ENCODE results near the gene LRRC47. TPM values are rescaled to one million over a fixed set of nuclear protein-coding genes. Genes with fewer than 3 reads are reported as not detected.

LRRC47 gene
- total RNA-seq, 5 donors from 2014 or later (not counting 1 experiment from before 2014, with no cell fraction given): 37.3 to 49.1 (median 44.5) TPM

- Histone ChIP-seq H3K27ac (ENCODE audit: low read length) (no peak overlapping the region), H3K9me3 (no peaks in the 10 kb centered on the region), H3K4me3 (ENCODE audit: control insufficient read depth in 1 of 2, extremely low read depth in 1 of 2, low read length in 1 of 2) (no peak overlapping the region), H3K36me3 (ENCODE audit: control insufficient read depth in 2 of 2, extremely low read depth in 1 of 2, insufficient read depth in 1 of 2, low read length in 1 of 2) (peaks cover 4 to 6% of the 10 kb centered on the region in 2 donors), H3K27me3 (replicated peaks in 1 of 2; ENCODE audit: control insufficient read depth in 2 of 2, extremely low read depth in 1 of 2, insufficient read depth in 2 of 2, low read length in 1 of 2) (peaks cover 0 to 17% of the 10 kb centered on the region in 2 experiments), H3K4me1 (ENCODE audit: control insufficient read depth in 1 of 2, extremely low read depth in 1 of 2, insufficient read depth in 2 of 2, low read length in 2 of 2) (peaks cover 7 to 33% of the 10 kb centered on the region in 2 experiments)
- H3K36me3 Mint-ChIP-seq: peaks cover 4% of the 10 kb centered on the region
- ChIA-PET CTCF (no interaction called here), POLR2A (no interaction called here)
- H3K4me3 Mint-ChIP-seq: no peak overlapping the region
- no peaks in the 10 kb centered on the region for H3K9me3 Mint-ChIP-seq
- H3K27ac Mint-ChIP-seq: no peak overlapping the region
- no peak for DNase-seq
- ATAC-seq (replicated peaks in 1 of 4): no peak
- WGBS (ENCODE audit: insufficient coverage): 84% methylated on average over 8 of the region's 19 CpGs
- no peaks in the 10 kb centered on the region for H3K27me3 Mint-ChIP-seq
- H3K4me1 Mint-ChIP-seq: peaks cover 9 to 22% (median 12%) of the 10 kb centered on the region in 3 donors
These were observed 21.9 kb downstream of the LRRC47 start for GRCh38 chr1:3774276-3774945.

GRCh38 chr1:3773572-3774275 lies 22.6 kb downstream of the LRRC47 start:
- POLR2A ChIA-PET: no interaction called here
- no peak for ATAC-seq (replicated peaks in 1 of 4)
- Histone ChIP-seq H3K36me3 (ENCODE audit: control insufficient read depth in 2 of 2, extremely low read depth in 1 of 2, insufficient read depth in 1 of 2, low read length in 1 of 2) (peaks cover 0 to 3% of the 10 kb centered on the region in 2 donors), H3K27me3 (replicated peaks in 1 of 2; ENCODE audit: control insufficient read depth in 2 of 2, extremely low read depth in 1 of 2, insufficient read depth in 2 of 2, low read length in 1 of 2) (peaks cover 0 to 23% of the 10 kb centered on the region in 2 experiments), H3K27ac (ENCODE audit: low read length) (no peak overlapping the region), H3K9me3 (no peaks in the 10 kb centered on the region), H3K4me3 (ENCODE audit: control insufficient read depth in 1 of 2, extremely low read depth in 1 of 2, low read length in 1 of 2) (no peak overlapping the region), H3K4me1 (ENCODE audit: control insufficient read depth in 1 of 2, extremely low read depth in 1 of 2, insufficient read depth in 2 of 2, low read length in 2 of 2) (peaks cover 7 to 33% of the 10 kb centered on the region in 2 experiments)
- Mint-ChIP-seq H3K4me1 (peaks cover 9 to 22% (median 12%) of the 10 kb centered on the region in 3 donors), H3K27ac (no peak overlapping the region), H3K9me3 (no peaks in the 10 kb centered on the region), H3K4me3 (peak overlapping the region; percentile 13 to 74 (median 63)), H3K36me3 (peaks cover 4% of the 10 kb centered on the region), H3K27me3 (no peaks in the 10 kb centered on the region)
- DNase-seq: no peak
- CTCF ChIA-PET: no interaction called here
- 96% methylated on average over 11 of the region's 16 CpGs for WGBS (ENCODE audit: insufficient coverage)

- Histone ChIP-seq H3K9me3 (no peaks in the 10 kb centered on the region), H3K36me3 (ENCODE audit: control insufficient read depth in 2 of 2, extremely low read depth in 1 of 2, insufficient read depth in 1 of 2, low read length in 1 of 2) (no peaks in the 10 kb centered on the region), H3K4me3 (ENCODE audit: control insufficient read depth in 1 of 2, extremely low read depth in 1 of 2, low read length in 1 of 2) (peak within 1 kb of the TSS; percentile 47 to 63), H3K27me3 (replicated peaks in 1 of 2; ENCODE audit: control insufficient read depth in 2 of 2, extremely low read depth in 1 of 2, insufficient read depth in 2 of 2, low read length in 1 of 2) (peaks cover 0 to 30% of the 10 kb centered on the region in 2 experiments), H3K4me1 (ENCODE audit: control insufficient read depth in 1 of 2, extremely low read depth in 1 of 2, insufficient read depth in 2 of 2, low read length in 2 of 2) (peaks cover 7 to 33% of the 10 kb centered on the region in 2 experiments), H3K27ac (ENCODE audit: low read length) (no peak within 1 kb of the TSS)
- DNase-seq (peak in 1 of 35 experiments; percentile 23), ATAC-seq (replicated peaks in 1 of 4) (no peak)
- peak within 1 kb of the TSS; percentile 67 to 74 (median 68) for H3K4me3 Mint-ChIP-seq
- 17% methylated on average over 47 of the region's 55 CpGs for WGBS (ENCODE audit: insufficient coverage)
- ChIA-PET CTCF (no interaction called here), POLR2A (no interaction called here)
- no peaks in the 10 kb centered on the region for H3K9me3 Mint-ChIP-seq
- peak within 1 kb of the TSS in 1 of 2 donors; percentile 48 for H3K27ac Mint-ChIP-seq
- no peaks in the 10 kb centered on the region for H3K27me3 Mint-ChIP-seq
- H3K36me3 Mint-ChIP-seq: no peaks in the 10 kb centered on the region
- H3K4me1 Mint-ChIP-seq: peaks cover 9 to 22% (median 12%) of the 10 kb centered on the region in 3 donors
These were observed 23.4 kb downstream of the LRRC47 start, which contains the start of gene SMIM1 for GRCh38 chr1:3772715-3773571. Gene SMIM1 (plus strand): TSS chr1:3772749. CDS start chr1:3775374, 2,625 bp downstream.

- H3K27me3 Mint-ChIP-seq: peaks cover 0 to 4% of the 10 kb centered on the region in 2 donors
- WGBS (ENCODE audit: insufficient coverage): under 1% methylated on average over 36 of the region's 61 CpGs
- ChIA-PET POLR2A (no interaction called here), CTCF (interaction anchor here in 1 of 2 donors (0.5 kb wide), 1 partner anchor 1002 kb away, joined by 3 read pairs; no protein-coding TSS in a partner anchor)
- H3K4me3 Mint-ChIP-seq: peak overlapping the region; percentile 67 to 74 (median 68)
- H3K9me3 Mint-ChIP-seq: no peaks in the 10 kb centered on the region
- no peaks in the 10 kb centered on the region for H3K36me3 Mint-ChIP-seq
- no peak overlapping the region for H3K27ac ChIP-seq (ENCODE audit: low read length)
- peaks cover 9 to 22% (median 12%) of the 10 kb centered on the region in 3 donors for H3K4me1 Mint-ChIP-seq
- DNase-seq: peak; percentile 62 to 89 (median 76)
- H3K4me3 ChIP-seq (ENCODE audit: control insufficient read depth in 1 of 2, extremely low read depth in 1 of 2, low read length in 1 of 2): peak overlapping the region; percentile 47 to 63
- no peaks in the 10 kb centered on the region for H3K9me3 ChIP-seq
- H3K36me3 ChIP-seq (ENCODE audit: control insufficient read depth in 2 of 2, extremely low read depth in 1 of 2, insufficient read depth in 1 of 2, low read length in 1 of 2): no peaks in the 10 kb centered on the region
- peak; percentile 74 to 85 (median 80) for ATAC-seq (replicated peaks in 1 of 4)
- H3K4me1 ChIP-seq (ENCODE audit: control insufficient read depth in 1 of 2, extremely low read depth in 1 of 2, insufficient read depth in 2 of 2, low read length in 2 of 2): peaks cover 7 to 33% of the 10 kb centered on the region in 2 experiments
- peaks cover 0 to 36% of the 10 kb centered on the region in 2 experiments for H3K27me3 ChIP-seq (replicated peaks in 1 of 2; ENCODE audit: control insufficient read depth in 2 of 2, extremely low read depth in 1 of 2, insufficient read depth in 2 of 2, low read length in 1 of 2)
- H3K27ac Mint-ChIP-seq: peak overlapping the region in 1 of 2 donors; percentile 6
These were observed 24.1 kb downstream of the LRRC47 start for GRCh38 chr1:3772027-3772714.

- DNase-seq (no peak), ATAC-seq (replicated peaks in 1 of 4) (no peak)
- POLR2A ChIA-PET: no interaction called here
- H3K27ac ChIP-seq (ENCODE audit: low read length): no peak overlapping the region
- no peaks in the 10 kb centered on the region for H3K9me3 ChIP-seq
- CTCF ChIA-PET: interaction anchor here in 1 of 2 donors (0.5 kb wide), 1 partner anchor 1002 kb away, joined by 3 read pairs; no protein-coding TSS in a partner anchor
- peaks cover 0 to 41% of the 10 kb centered on the region in 2 experiments for H3K27me3 ChIP-seq (replicated peaks in 1 of 2; ENCODE audit: control insufficient read depth in 2 of 2, extremely low read depth in 1 of 2, insufficient read depth in 2 of 2, low read length in 1 of 2)
- H3K27ac Mint-ChIP-seq: peak overlapping the region in 1 of 2 donors; percentile 6
- no peaks in the 10 kb centered on the region for H3K36me3 ChIP-seq (ENCODE audit: control insufficient read depth in 2 of 2, extremely low read depth in 1 of 2, insufficient read depth in 1 of 2, low read length in 1 of 2)
- WGBS (ENCODE audit: insufficient coverage): 66% methylated on average over 19 of the region's 32 CpGs
- H3K36me3 Mint-ChIP-seq: no peaks in the 10 kb centered on the region
- H3K9me3 Mint-ChIP-seq: no peaks in the 10 kb centered on the region
- H3K4me1 ChIP-seq (ENCODE audit: control insufficient read depth in 1 of 2, extremely low read depth in 1 of 2, insufficient read depth in 2 of 2, low read length in 2 of 2): peaks cover 7 to 33% of the 10 kb centered on the region in 2 experiments
- H3K27me3 Mint-ChIP-seq: peaks cover 0 to 7% of the 10 kb centered on the region in 2 donors
- peak overlapping the region; percentile 47 to 63 for H3K4me3 ChIP-seq (ENCODE audit: control insufficient read depth in 1 of 2, extremely low read depth in 1 of 2, low read length in 1 of 2)
- peaks cover 9 to 22% (median 12%) of the 10 kb centered on the region in 3 donors for H3K4me1 Mint-ChIP-seq
- H3K4me3 Mint-ChIP-seq: peak overlapping the region; percentile 67 to 74 (median 68)
These were observed 24.9 kb downstream of the LRRC47 start for GRCh38 chr1:3771108-3772026.

All from T-cell (primary cell).